ENCODE data around the gene CDC27.
"Not testable (repeated sequence)": the region's sequence is repeated elsewhere in the genome, so short reads cannot be mapped to it uniquely, and the experiment has no call there.

The CDC27 gene

DNA sequence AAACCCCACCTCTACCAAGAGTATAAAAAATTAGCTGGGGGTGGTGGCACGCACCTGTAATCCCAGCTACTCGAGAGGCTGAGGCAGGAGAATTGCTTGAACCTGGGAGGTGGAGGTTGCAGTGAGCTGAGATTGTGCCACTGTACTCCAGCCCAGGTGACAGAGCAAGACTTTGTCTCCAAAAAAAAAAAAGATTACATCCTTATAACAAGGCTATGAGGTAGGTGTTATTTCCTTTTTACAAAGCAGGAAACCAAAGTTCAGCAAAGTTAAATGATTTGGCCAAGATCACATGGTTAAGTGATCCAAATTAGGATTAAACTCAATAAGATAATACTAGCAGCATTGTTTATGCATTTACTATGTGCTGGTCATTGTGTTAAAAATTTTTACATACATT is 28.2 kb upstream of the CDC27 start:
- not testable (repeated sequence) for H3K9me3 ChIP-seq (ENCODE audit: insufficient read depth, low read depth, low read length); H3K9ac ChIP-seq (ENCODE audit: low read depth, low read length); H3K4me1 ChIP-seq (ENCODE audit: insufficient read depth, low read length); H3K27ac ChIP-seq (ENCODE audit: low read length); H3K36me3 ChIP-seq (ENCODE audit: insufficient read depth, low read depth, low read length); H3K4me3 ChIP-seq (ENCODE audit: low read length)
- H3K27me3 ChIP-seq (ENCODE audit: insufficient read depth, low read length): peaks cover 12% of the 10 kb centered on the region; the same call in 1 of the 2 replicates

DNA sequence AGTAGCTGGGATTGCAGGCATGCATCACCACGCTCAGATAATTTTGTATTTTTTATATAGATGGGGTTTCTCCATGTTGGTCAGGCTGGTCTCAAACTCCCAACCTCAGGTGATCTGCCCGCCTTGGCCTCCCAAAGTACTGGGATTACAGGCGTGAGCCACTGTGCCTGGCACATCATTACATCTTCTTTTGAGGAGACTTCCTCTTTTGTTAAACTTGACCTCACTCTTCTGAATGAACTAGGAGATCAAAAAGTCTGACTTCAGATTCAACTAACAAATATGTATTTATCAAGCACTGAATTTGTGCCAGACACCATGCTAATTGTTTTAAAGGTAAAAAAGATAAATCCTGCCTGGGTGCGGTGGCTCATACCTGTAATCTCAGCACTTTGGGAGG is 27.7 kb upstream of the CDC27 start:
- not testable (repeated sequence) for H3K9me3 ChIP-seq (ENCODE audit: insufficient read depth, low read depth, low read length); H3K4me1 ChIP-seq (ENCODE audit: insufficient read depth, low read length); H3K9ac ChIP-seq (ENCODE audit: low read depth, low read length); H3K36me3 ChIP-seq (ENCODE audit: insufficient read depth, low read depth, low read length); H3K27ac ChIP-seq (ENCODE audit: low read length); H3K4me3 ChIP-seq (ENCODE audit: low read length)
- H3K27me3 ChIP-seq (ENCODE audit: insufficient read depth, low read length): peaks cover 12% of the 10 kb centered on the region; the same call in 1 of the 2 replicates

DNA sequence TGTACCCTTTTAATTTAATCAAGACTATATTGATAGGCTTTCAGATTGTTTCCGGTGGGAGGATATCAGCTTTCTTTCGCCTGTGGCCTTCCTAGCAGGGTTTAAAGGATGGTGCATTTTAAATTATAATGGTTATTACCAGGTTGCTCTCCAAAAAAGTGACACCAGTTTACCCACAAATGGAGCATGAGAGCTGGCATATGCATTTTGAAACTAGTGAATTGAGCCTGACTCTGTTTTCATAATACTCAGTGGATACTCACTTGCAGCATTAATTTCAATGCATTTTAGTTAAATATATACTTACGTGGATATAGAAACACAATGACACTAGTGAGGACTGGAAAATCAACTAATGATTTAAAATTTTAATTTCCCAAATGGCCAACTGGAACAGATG is 25.8 kb upstream of the CDC27 start:
- H3K27ac ChIP-seq (ENCODE audit: low read length): no peak overlapping the region
- peaks cover 8% of the 10 kb centered on the region; the same call in 1 of the 2 replicates for H3K27me3 ChIP-seq (ENCODE audit: insufficient read depth, low read length)
- no peaks in the 10 kb centered on the region for H3K9me3 ChIP-seq (ENCODE audit: insufficient read depth, low read depth, low read length)
- H3K4me3 ChIP-seq (ENCODE audit: low read length): no peak overlapping the region
- no peaks in the 10 kb centered on the region for H3K4me1 ChIP-seq (ENCODE audit: insufficient read depth, low read length)
- no peaks in the 10 kb centered on the region for H3K36me3 ChIP-seq (ENCODE audit: insufficient read depth, low read depth, low read length)
- no peak overlapping the region for H3K9ac ChIP-seq (ENCODE audit: low read depth, low read length)

DNA sequence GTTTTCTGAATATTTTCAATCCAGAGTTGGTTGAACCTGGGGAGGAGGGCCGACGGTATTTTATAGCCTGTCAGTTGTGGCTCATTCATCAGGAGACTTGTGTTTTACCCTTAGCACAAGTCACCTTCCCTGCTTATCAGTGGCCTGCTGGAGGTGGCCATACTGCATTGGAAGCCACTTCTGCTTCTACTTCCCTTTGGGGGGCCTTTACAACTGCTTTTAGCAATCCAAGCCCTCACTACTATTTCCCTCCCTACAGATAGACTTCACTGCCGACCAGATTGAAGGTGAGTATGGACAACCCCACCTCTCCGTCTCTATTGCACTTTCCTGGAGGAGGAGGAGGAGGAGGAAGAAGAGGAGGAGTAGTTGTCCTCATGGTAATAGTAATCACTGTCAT is 24.4 kb upstream of the CDC27 start:
- Histone ChIP-seq H3K9me3 (ENCODE audit: insufficient read depth, low read depth, low read length) (no peaks in the 10 kb centered on the region), H3K4me1 (ENCODE audit: insufficient read depth, low read length) (no peaks in the 10 kb centered on the region), H3K27me3 (ENCODE audit: insufficient read depth, low read length) (no peaks in the 10 kb centered on the region), H3K9ac (ENCODE audit: low read depth, low read length) (no peak overlapping the region), H3K36me3 (ENCODE audit: insufficient read depth, low read depth, low read length) (no peaks in the 10 kb centered on the region), H3K4me3 (ENCODE audit: low read length) (no peak overlapping the region), H3K27ac (ENCODE audit: low read length) (no peak overlapping the region)

DNA sequence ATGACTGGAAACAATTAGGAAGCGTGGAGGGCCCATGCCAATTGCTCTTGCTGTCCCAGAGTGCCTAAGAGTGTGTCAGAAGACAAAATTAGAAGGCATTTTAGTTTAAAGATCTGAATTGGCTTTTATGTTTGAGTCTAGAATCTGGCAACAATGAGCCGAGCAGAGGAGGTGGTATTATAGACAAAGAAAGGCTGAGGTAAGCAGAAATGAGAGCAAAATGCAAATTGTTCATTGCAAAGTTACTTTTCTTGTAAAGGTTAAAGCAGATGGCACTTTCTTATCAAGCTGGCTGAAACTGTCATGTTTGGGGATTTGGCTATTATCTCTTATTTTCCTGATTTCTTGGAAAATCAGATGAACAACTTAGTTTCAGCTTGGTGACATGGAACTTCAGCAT is 23.4 kb upstream of the CDC27 start:
- Histone ChIP-seq H3K36me3 (ENCODE audit: insufficient read depth, low read depth, low read length) (no peaks in the 10 kb centered on the region), H3K4me1 (ENCODE audit: insufficient read depth, low read length) (no peaks in the 10 kb centered on the region), H3K9me3 (ENCODE audit: insufficient read depth, low read depth, low read length) (no peaks in the 10 kb centered on the region), H3K27me3 (ENCODE audit: insufficient read depth, low read length) (no peaks in the 10 kb centered on the region), H3K9ac (ENCODE audit: low read depth, low read length) (no peak overlapping the region), H3K4me3 (ENCODE audit: low read length) (no peak overlapping the region), H3K27ac (ENCODE audit: low read length) (no peak overlapping the region)

DNA sequence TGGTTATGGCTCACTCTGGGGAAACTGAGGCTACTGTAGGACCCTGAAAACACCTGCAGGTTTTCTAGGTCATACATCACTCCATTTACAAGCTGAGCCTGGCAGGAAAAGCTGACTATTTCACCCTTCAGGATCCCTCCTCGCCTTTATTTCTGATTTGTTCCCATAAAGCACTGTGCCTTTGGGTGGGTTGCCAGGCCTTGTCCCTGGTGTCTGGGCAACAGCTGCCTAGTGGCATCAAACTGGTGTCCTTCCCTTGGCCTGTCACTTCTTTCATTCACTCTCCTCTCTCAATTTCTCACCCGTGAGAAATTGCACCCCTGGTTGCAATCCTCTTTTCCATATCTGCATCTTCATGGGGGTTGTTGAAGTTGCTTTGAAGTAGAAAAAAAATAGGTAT is 21.7 kb upstream of the CDC27 start:
- Histone ChIP-seq H3K27ac (ENCODE audit: low read length) (no peak overlapping the region), H3K9ac (ENCODE audit: low read depth, low read length) (no peak overlapping the region), H3K36me3 (ENCODE audit: insufficient read depth, low read depth, low read length) (no peaks in the 10 kb centered on the region), H3K9me3 (ENCODE audit: insufficient read depth, low read depth, low read length) (no peaks in the 10 kb centered on the region), H3K27me3 (ENCODE audit: insufficient read depth, low read length) (no peaks in the 10 kb centered on the region), H3K4me3 (ENCODE audit: low read length) (no peak overlapping the region), H3K4me1 (ENCODE audit: insufficient read depth, low read length) (0 out of 2 replicates have a peak, but pooled peaks cover 3% of the 10 kb centered on the region)

DNA sequence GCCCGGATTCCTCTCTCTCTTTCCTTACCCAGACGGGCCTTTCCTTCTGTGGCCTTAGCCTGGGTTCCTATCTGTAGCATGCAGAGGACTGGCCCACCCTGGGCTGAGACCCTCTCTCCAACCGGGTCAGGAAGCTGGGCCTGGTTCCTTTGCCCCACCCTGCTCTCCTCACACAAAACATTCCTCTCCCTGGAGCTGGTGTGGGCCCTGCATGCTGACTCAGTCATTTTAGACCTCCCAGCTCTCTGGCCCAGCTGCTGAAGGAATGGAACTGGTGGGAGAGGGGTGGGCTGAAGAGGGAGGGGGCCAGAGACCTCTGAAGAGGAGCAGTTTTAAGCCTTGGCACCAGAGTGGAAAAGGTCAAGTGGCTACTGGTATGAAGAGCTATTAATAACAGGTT is 21.0 kb upstream of the CDC27 start:
- H3K9ac ChIP-seq (ENCODE audit: low read depth, low read length): no peak overlapping the region

DNA sequence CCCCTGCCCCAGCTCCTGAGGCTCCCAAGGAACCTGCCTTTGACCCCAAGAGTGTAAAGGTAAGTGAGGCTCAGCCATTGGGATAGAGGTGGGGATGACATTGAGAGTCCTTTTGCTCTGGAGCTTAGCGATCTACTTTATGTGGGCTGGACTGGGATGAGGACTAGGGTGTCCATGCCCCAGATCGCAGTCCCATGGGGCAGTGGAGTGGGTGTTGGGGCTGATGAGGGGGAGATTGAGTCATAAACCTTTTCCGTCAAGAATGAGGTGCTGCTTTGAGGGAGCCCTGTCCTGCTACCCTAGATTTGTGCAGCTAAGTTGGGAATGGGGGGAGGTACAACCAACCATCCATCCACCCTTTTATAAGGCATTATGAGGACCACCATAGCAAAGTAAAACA is 20.4 kb upstream of the CDC27 start:
- Histone ChIP-seq H3K36me3 (ENCODE audit: insufficient read depth, low read depth, low read length) (no peaks in the 10 kb centered on the region), H3K9me3 (ENCODE audit: insufficient read depth, low read depth, low read length) (no peaks in the 10 kb centered on the region), H3K4me1 (ENCODE audit: insufficient read depth, low read length) (peaks cover 7% of the 10 kb centered on the region; the same call in 1 of the 2 replicates), H3K9ac (ENCODE audit: low read depth, low read length) (no peak overlapping the region), H3K27ac (ENCODE audit: low read length) (no peak overlapping the region), H3K4me3 (ENCODE audit: low read length) (no peak overlapping the region), H3K27me3 (ENCODE audit: insufficient read depth, low read length) (no peaks in the 10 kb centered on the region)

More for the DNA sequence above, 21.0 kb upstream of the CDC27 start:
- Histone ChIP-seq H3K27me3 (ENCODE audit: insufficient read depth, low read length) (no peaks in the 10 kb centered on the region), H3K9me3 (ENCODE audit: insufficient read depth, low read depth, low read length) (no peaks in the 10 kb centered on the region), H3K36me3 (ENCODE audit: insufficient read depth, low read depth, low read length) (no peaks in the 10 kb centered on the region), H3K27ac (ENCODE audit: low read length) (no peak overlapping the region), H3K4me3 (ENCODE audit: low read length) (no peak overlapping the region), H3K4me1 (ENCODE audit: insufficient read depth, low read length) (peaks cover 7% of the 10 kb centered on the region; the same call in 1 of the 2 replicates)

DNA sequence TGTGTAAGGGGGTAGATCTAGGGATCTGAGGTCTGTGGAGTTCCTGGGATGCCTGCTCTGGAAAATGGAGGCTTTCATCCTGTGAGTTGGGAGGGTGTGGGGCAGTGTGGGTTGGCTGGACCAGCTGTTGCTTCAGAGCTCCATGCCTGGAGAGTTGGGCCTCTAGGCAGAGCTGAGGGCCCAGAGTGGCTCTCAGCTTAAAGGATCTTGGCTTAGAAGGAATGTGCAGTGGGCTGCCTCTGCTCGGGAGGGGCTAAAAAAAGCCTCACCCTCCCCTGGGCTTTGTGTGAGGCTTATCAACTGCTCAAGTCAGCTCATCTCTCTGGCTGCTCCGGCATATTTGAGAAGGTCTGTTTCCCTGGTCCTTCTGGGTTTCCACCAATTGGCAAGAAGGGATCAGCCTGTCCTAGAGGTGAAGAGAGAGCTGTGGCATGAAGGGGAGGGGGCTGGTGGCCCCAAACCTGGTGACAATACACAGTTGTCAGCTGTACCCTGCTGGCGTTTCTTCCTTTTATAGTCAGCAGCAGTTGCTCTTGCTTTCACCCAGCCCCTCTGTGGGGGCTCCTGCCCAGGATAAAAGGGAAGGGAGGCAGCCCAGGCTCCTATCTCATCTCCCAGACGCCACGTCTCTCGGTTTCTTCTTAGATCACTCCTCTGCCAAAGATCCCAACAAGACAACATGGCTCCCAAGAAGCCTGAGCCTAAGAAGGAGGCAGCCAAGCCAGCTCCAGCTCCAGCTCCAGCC is 19.8 kb upstream of the CDC27 start, which contains the start of gene MYL4:
Gene MYL4, plus strand, starts transcription at position 605 of the 745 bp plus-strand sequence. Its CDS starts 75 bp downstream, at position 680.
- Histone ChIP-seq H3K36me3 (ENCODE audit: insufficient read depth, low read depth, low read length) (no peaks in the 10 kb centered on the region), H3K27ac (ENCODE audit: low read length) (no peak within 1 kb of the TSS), H3K4me1 (ENCODE audit: insufficient read depth, low read length) (peaks cover 7% of the 10 kb centered on the region; the same call in 1 of the 2 replicates), H3K4me3 (ENCODE audit: low read length) (no peak within 1 kb of the TSS), H3K9me3 (ENCODE audit: insufficient read depth, low read depth, low read length) (no peaks in the 10 kb centered on the region), H3K27me3 (ENCODE audit: insufficient read depth, low read length) (no peaks in the 10 kb centered on the region), H3K9ac (ENCODE audit: low read depth, low read length) (no peak within 1 kb of the TSS)

DNA sequence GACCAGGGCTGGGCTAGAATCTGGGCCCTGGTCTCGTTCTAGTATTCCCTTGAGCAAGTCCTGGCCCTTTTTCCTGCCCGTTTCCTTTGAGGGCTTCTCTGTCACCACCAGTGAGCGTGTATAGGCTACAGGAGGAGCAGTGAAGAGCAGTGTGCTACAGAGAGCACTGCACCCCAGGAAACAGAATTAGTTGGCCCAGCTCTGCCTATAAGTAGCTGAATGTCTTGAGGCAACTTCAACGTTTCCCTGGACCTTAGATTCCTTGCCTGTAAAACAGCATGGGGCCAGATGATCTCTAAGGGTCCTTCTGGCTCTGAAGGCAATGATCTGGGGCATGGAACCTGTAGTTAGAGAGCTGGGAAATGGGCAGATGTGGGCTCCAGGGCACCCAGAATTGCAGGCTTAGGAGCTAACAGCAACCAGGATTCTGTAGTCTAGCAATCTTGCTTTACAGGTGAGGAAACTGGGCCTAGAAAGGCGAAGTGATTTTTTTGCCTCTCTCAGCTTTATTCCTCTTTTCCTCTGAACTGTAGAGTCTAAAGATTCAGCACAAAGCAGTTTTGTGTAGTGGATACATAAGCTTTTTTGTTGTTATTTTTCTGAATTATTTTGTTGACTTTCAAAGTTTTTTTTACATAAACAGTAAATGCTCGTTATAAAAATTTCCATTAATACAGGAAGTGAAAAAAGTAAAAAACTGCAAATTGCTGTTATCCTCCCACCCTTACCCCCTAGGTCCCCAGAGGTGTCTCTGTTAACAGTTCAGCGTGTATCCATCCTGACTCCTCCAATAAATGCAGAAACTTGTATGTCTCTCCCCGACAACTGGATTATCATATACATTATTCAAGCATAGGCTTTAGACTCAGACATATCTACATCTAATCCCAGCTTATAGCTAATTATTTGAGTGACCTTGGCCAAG is 18.3 kb upstream of the CDC27 start:
- peaks cover 7% of the 10 kb centered on the region; the same call in 1 of the 2 replicates for H3K4me1 ChIP-seq (ENCODE audit: insufficient read depth, low read length)
- no peak overlapping the region for H3K9ac ChIP-seq (ENCODE audit: low read depth, low read length)
- no peak overlapping the region for H3K27ac ChIP-seq (ENCODE audit: low read length)
- H3K27me3 ChIP-seq (ENCODE audit: insufficient read depth, low read length): no peaks in the 10 kb centered on the region
- H3K4me3 ChIP-seq (ENCODE audit: low read length): no peak overlapping the region
- no peaks in the 10 kb centered on the region for H3K9me3 ChIP-seq (ENCODE audit: insufficient read depth, low read depth, low read length)
- no peaks in the 10 kb centered on the region for H3K36me3 ChIP-seq (ENCODE audit: insufficient read depth, low read depth, low read length)

DNA sequence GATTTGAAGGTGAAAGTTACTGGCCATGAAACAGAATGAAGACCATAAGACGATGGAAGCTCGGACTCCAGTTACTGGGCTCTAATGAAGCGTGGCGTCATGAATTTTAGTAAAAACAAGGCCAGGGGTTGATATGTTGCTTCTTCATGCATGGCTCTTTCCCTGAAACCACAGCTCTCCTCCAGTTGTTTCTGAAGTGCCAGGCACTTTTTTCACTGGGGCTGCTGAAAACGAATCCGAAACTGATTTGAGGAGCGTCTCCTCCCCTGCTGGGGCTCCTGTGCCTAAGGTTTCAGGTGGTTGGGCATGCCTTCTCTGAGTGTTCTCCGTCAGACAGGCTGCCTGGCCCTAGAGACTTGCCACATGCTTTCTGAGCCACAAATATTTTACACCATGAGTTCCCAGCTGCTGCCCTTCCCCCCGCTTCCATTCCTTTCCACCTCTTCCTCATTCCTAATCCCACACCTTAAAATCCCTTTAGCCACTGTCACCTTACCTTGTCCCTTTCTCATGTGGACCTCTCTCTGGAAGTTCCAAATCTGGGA is 16.4 kb upstream of the CDC27 start:
- H3K9me3 ChIP-seq (ENCODE audit: insufficient read depth, low read depth, low read length): no peaks in the 10 kb centered on the region
- H3K27ac ChIP-seq (ENCODE audit: low read length): no peak overlapping the region
- H3K27me3 ChIP-seq (ENCODE audit: insufficient read depth, low read length): no peaks in the 10 kb centered on the region
- no peak overlapping the region for H3K4me3 ChIP-seq (ENCODE audit: low read length)
- no peaks in the 10 kb centered on the region for H3K36me3 ChIP-seq (ENCODE audit: insufficient read depth, low read depth, low read length)
- no peak overlapping the region for H3K9ac ChIP-seq (ENCODE audit: low read depth, low read length)
- peaks cover 7% of the 10 kb centered on the region; the same call in 1 of the 2 replicates for H3K4me1 ChIP-seq (ENCODE audit: insufficient read depth, low read length)

All from iPS-20b (cell line).